Cardiac muscle cell (in vitro differentiated cells and primary cell): Measurements from ENCODE around the gene SLC27A2. TPM values are rescaled to one million over a fixed set of nuclear protein-coding genes. Genes with fewer than 3 reads are reported as not detected.

Experiments used
- DNase-seq, 2 donors: peaks; one replicate each; pipeline versions ENCODE4 v3.0.0 to v3.0.0-alpha.2; 2010 to 2017; ENCODE audit warnings: low read depth in 1 of 2, low spot score in 1 of 2
- H3K27ac ChIP-seq: fragments of 200-600 bp; sonication (generic); 2 replicates; pipeline ENCODE4 v1.5.1; 2016
- H3K27me3 ChIP-seq: fragments of 200-600 bp; sonication (generic); 2 replicates; pipeline ENCODE4 v1.6.0; 2016; ENCODE audit warnings: control low read depth
- H3K36me3 ChIP-seq: fragments of 200-600 bp; sonication (generic); 2 replicates; pipeline ENCODE4 v1.5.1; 2016; ENCODE audit warnings: control low read depth
- H3K4me1 ChIP-seq: fragments of 200-600 bp; sonication (generic); 2 replicates; pipeline ENCODE4 v1.8.1; 2017; ENCODE audit warnings: low read depth, mild to moderate bottlenecking, mixed run types
- H3K4me3 ChIP-seq: fragments of 200-600 bp; sonication (generic); 2 replicates; pipeline ENCODE4 v1.5.1; 2016; ENCODE audit warnings: mild to moderate bottlenecking
- H3K9me3 ChIP-seq: fragments of 200-600 bp; sonication (generic); 2 replicates; pipeline ENCODE4 v1.5.1; 2017; ENCODE audit warnings: low read depth, mild to moderate bottlenecking, control low read depth
- CTCF ChIP-seq: IDR thresholded peaks from 2 replicates; pipeline ENCODE4 v1.5.1; 2012; ENCODE audit warnings: low read depth, mild to moderate bottlenecking, low read length
- polyA plus RNA-seq: library from polyadenylated mRNA; unstranded; fragments of >200 nt; fragmentation: Nextera tagmentation; extraction: Ambion mirVana; gene quantifications from 2 replicates; pipeline ENCODE4 v1.2.1, GENCODE V29; 2016
- total RNA-seq: library from RNA; depleted of rRNA; stranded (reverse); fragments of >200 nt; gene quantifications from 2 replicates; pipeline ENCODE4 v1.2.3, GENCODE V29; 2016

Gene SLC27A2
- total and polyA plus RNA-seq, 2 experiments from 2014 or later = not detected

DNA sequence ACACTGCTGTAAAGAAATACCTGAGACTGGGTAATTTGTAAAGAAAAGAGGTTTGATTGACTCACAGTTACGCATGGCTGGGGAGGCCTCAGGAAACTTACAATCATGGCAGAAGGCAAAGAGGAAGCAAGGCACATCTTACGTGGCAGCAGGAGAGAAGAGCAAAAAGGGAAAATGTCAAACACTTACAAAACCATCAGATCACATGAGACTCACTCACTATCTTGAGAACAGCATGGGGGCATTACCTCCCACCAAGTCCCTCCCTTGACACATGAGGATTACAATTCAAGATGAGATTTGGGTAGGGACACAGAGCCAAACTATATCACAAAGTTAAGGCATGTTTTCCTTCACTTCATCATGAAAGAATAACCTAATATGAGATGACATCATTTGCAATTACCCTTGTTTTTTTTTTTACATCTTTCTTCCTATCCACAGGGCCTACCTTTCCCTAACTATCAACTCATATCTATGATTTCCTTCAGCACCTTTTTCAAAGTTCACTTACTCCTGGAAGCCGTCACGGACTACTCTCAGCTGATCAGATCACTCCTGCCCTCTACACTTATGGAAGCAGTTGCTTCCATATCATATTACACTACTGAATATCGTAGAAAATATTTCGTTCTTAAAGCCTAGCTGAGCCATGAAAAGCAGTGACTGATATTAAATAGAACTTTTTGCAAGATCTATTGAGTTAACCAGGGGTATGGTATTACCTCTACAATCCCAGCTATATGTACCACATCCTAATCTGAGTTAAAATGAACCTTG is 37.5 kb upstream of the SLC27A2 start:
- Histone ChIP-seq H3K27me3 (no peaks in the 10 kb centered on the region), H3K27ac (no peak overlapping the region), H3K36me3 (no peaks in the 10 kb centered on the region), H3K4me3 (no peak overlapping the region), H3K4me1 (no peaks in the 10 kb centered on the region), H3K9me3 (no peaks in the 10 kb centered on the region)
- TF ChIP-seq CTCF = no peak
- DNase-seq = no peak

DNA sequence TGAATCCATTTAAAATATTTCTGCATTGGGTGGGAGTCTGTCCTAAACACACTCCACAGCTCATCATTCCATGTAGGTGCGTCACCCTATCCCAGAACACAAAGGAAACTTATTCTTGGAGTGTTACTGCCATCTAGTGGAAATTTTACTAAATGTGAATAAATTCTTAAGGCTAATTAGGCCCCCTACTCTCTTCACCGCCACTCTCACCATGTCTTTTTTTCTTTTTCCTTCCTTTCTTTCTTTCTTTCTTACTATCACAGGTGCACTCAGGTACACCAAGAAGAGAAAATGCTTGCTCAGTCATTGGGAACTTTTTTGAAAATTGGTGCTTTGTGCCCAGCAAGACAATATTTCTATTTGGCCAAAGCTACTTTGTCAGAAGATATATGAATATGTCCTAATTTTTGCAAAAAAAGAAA is 36.5 kb upstream of the SLC27A2 start:
- Histone ChIP-seq H3K4me3 (no peak overlapping the region), H3K27ac (no peak overlapping the region), H3K9me3 (no peaks in the 10 kb centered on the region), H3K4me1 (no peaks in the 10 kb centered on the region), H3K36me3 (no peaks in the 10 kb centered on the region), H3K27me3 (no peaks in the 10 kb centered on the region)
- peak; percentile 25 for TF ChIP-seq CTCF
- DNase-seq = peak; percentile 79 to 91

DNA sequence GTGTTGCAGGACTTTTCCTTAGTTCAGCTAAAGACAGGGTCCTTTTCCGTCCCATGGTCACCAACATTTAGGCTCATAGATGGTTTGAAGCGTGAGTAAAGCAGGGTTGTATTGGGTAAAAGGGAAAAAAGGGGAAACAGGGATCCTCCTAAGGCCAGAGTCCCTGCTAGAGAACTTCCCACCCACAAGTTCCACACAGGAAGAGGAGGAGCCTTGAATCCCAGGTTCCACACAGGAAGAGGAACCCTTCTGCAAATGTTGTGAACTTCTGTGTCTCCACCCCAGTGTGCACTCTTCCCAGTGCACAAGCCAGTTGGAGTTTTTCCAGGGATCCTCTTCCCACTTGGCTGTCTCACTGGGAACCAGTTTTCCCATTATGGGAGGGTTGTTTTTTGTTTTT is 35.4 kb upstream of the SLC27A2 start:
- no peak for DNase-seq
- Histone ChIP-seq H3K4me1 (no peaks in the 10 kb centered on the region), H3K4me3 (no peak overlapping the region), H3K9me3 (no peaks in the 10 kb centered on the region), H3K27me3 (no peaks in the 10 kb centered on the region), H3K27ac (no peak overlapping the region), H3K36me3 (no peaks in the 10 kb centered on the region)
- no peak for TF ChIP-seq CTCF

DNA sequence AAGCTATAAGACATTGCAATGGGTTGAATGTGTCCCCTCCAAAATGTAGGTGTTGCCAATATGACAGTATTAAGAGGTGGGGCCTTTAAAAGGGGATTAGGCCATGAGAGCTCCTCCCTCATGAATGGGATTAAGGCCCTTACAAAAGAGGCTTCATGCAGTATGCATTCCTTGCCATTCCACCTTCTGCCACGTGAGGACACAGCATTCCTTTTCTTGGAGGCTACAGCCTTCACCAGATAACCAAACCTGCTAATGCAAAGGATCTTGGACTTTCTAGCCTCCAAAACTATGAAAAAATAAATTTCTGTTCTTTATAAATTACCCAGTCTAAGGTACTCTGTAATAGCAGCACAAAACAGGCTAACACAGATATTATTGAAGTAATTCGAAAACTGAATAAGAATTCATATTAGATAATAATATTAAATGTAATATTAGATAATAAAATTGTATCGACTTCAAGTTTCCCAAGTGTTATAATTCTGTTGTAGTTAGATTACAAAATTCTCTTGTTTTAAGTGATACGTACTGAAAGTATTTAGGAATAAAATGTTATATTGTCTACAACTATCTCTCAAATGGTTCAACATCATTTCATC is 33.5 kb upstream of the SLC27A2 start:
- no peaks in the 10 kb centered on the region for H3K36me3 ChIP-seq
- H3K9me3 ChIP-seq = no peaks in the 10 kb centered on the region
- DNase-seq = peak; percentile 48 to 87
- H3K27me3 ChIP-seq = no peaks in the 10 kb centered on the region
- peak; percentile 79 for TF ChIP-seq CTCF
- H3K4me3 ChIP-seq = no peak overlapping the region
- no peak overlapping the region for H3K27ac ChIP-seq
- H3K4me1 ChIP-seq = no peaks in the 10 kb centered on the region

DNA sequence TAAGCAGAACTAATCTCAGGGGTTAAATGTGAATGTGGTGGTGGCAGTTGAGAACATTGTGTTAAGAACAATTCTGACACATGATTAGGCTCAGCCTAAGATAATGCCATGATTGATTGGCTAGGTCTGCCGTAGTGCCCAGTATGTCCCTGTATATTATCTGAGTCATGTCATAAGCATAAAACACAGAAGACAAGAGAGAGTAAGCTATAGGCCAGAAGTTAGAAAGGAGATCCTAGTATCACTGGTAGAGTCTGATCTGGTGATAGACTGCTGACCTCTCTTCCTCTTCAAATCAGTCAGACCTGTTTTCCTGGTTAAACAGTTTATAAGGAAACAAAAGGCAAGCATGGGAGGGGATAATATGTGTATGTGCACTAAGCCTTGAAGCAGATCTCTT is 32.9 kb upstream of the SLC27A2 start:
- H3K27me3 ChIP-seq = no peaks in the 10 kb centered on the region
- H3K4me1 ChIP-seq = no peaks in the 10 kb centered on the region
- no peak overlapping the region for H3K27ac ChIP-seq
- no peak for DNase-seq
- no peak for TF ChIP-seq CTCF
- H3K4me3 ChIP-seq = no peak overlapping the region
- no peaks in the 10 kb centered on the region for H3K9me3 ChIP-seq
- no peaks in the 10 kb centered on the region for H3K36me3 ChIP-seq
